ENCODE measurements around the gene CENPX.

- TF ChIP-seq POLR2AphosphoS5 (IDR thresholded peaks at IDR 0.05; ENCODE audit: low read depth, low read length) (no peak), SIN3A (IDR thresholded peaks at IDR 0.05; ENCODE audit: borderline replicate concordance, insufficient read depth, low read depth, low read length) (no peak)
These were observed 5.6 kb upstream of the CENPX start for GRCh38 chr17:82028246-82028645.
